Measurements from ENCODE around the gene CNDP2.
"Not testable (repeated sequence)": the region's sequence is repeated elsewhere in the genome, so short reads cannot be mapped to it uniquely, and the experiment has no call there.

CNDP2 gene

GRCh38 chr18:74497778-74498177 is 1.6 kb downstream of the CNDP2 start:
- peak overlapping the region in 9 of 11 experiments; percentile 94 to 99 (median 98); a peak in 17 of 22 replicates for H3K27ac ChIP-seq
- H3K4me3 ChIP-seq = peak overlapping the region; percentile 69 to 96 (median 92); a peak in 19 of 20 replicates

DNA sequence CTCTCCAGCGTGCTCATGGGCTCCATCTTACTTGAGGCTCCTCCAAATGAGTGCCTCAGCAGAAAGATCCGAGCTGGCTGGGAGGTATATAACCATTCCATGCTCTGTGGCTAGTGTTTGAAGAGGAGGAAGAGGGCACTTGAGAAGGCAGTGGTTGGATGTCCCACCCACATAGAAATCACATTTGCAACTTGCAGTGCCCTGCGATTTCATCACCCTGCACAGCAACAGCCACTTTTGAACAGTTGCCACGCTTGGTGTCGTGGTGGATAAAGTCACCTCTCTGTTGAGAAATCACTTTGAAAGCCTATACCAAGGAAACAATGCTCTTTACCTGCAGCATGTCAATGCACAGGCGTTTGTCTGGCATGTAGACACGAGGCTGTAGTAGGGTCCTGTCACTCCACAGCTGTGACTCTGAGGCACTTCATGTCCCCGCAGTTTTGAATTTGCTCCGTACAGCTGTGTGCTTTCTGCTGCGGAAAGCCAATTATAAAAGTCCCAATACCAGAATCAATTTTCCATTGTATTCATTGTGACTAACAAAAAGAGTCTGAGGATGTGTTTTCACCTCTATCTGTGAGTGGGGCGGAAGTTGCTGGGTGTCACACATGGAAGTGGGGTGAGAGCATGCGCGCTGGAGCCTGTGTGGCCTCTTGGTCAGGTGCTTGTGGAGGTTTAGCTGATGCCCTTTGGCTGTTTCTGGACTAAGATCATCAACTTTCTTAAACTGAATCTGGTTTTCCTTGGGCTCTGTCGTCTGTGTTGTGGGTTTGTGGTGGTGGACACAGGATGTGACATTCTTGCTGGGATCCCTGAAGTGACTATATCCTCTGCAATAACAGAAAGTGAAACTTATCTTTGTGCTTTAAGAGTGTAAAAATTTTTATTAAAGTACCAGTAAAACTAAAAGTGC is 2.8 kb downstream of the CNDP2 start:
- peak overlapping the region; percentile 73 to 99 (median 98) for H3K27ac ChIP-seq
- no peaks in the 10 kb centered on the region for H3K27me3 ChIP-seq
- peak overlapping the region; percentile 70 to 99 (median 79) for H3K9ac ChIP-seq
- H3K4me1 ChIP-seq = peaks cover 46 to 74% (median 56%) of the 10 kb centered on the region in 10 experiments
- no peaks in the 10 kb centered on the region for H3K9me3 ChIP-seq (replicated peaks in 1 of 11)
- H3K4me3 ChIP-seq = peak overlapping the region; percentile 44 to 95 (median 70)
- peaks cover 24 to 56% (median 38%) of the 10 kb centered on the region in 11 experiments for H3K36me3 ChIP-seq
- peak in 5 of 11 experiments; percentile 14 to 89 (median 72); a peak in 8 of 22 replicates for TF ChIP-seq Cebpa-rat (IDR thresholded peaks at IDR 0.05)
- peak overlapping the region; percentile 84 to 96 (median 92) for H3K4me2 ChIP-seq
- peaks cover 0 to 20% (median 14%) of the 10 kb centered on the region in 11 experiments; a peak in 11 of 22 replicates for H4K20me1 ChIP-seq

More at GRCh38 chr18:74497778-74498177, 1.6 kb downstream of the CNDP2 start:
- Histone ChIP-seq H3K9ac (peak overlapping the region; percentile 91 to 99 (median 97); a peak in 19 of 22 replicates), H3K4me1 (peaks cover 55 to 72% (median 62%) of the 10 kb centered on the region in 10 experiments), H3K27me3 (no peaks in the 10 kb centered on the region), H3K4me2 (peak overlapping the region; percentile 84 to 96 (median 92)), H4K20me1 (peaks cover 0 to 15% (median 3%) of the 10 kb centered on the region in 11 experiments; a peak in 7 of 22 replicates), H3K9me3 (replicated peaks in 1 of 11) (peaks cover 0 to under 1% (median 0%) of the 10 kb centered on the region in 11 experiments; a peak in 2 of 22 replicates), H3K36me3 (peaks cover 12 to 44% (median 26%) of the 10 kb centered on the region in 11 experiments)
- no peak for TF ChIP-seq Cebpa-rat (IDR thresholded peaks at IDR 0.05)

GRCh38 chr18:74499633-74500032 is 3.5 kb downstream of the CNDP2 start:
- Histone ChIP-seq H3K4me2 (peak overlapping the region; percentile 84 to 96 (median 92)), H3K4me3 (peak overlapping the region; percentile 44 to 95 (median 70)), H3K9me3 (replicated peaks in 1 of 11) (no peaks in the 10 kb centered on the region), H3K27me3 (no peaks in the 10 kb centered on the region), H3K27ac (peak overlapping the region; percentile 73 to 99 (median 98)), H3K9ac (peak overlapping the region; percentile 70 to 99 (median 79)), H4K20me1 (peaks cover 0 to 26% (median 21%) of the 10 kb centered on the region in 11 experiments; a peak in 16 of 22 replicates), H3K36me3 (peaks cover 30 to 63% (median 45%) of the 10 kb centered on the region in 11 experiments), H3K4me1 (peaks cover 40 to 70% (median 50%) of the 10 kb centered on the region in 10 experiments)
- peak in 6 of 11 experiments; percentile 23 to 78 (median 68); a peak in 8 of 22 replicates for TF ChIP-seq Cebpa-rat (IDR thresholded peaks at IDR 0.05)

DNA sequence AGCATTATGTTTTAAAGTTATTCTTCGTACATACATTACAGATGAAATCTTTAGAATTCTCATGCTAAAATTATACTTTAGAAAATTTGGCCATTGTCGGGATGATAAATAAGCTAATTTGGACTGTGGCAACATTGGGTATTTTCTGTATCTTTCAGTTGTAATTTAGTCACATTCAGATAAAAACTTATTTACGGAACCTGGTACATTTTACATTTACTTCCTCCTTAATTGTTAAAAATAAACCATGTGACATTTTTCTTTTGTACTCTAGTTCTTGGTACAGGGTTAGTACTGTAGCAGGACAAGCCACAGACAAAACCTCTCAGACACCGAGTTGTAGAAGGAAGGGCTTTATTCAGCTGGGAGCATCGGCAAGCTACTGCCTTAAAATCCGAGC is 4.2 kb downstream of the CNDP2 start:
- peak overlapping the region in 10 of 11 experiments; percentile 56 to 96 (median 92); a peak in 21 of 22 replicates for H3K4me2 ChIP-seq

DNA sequence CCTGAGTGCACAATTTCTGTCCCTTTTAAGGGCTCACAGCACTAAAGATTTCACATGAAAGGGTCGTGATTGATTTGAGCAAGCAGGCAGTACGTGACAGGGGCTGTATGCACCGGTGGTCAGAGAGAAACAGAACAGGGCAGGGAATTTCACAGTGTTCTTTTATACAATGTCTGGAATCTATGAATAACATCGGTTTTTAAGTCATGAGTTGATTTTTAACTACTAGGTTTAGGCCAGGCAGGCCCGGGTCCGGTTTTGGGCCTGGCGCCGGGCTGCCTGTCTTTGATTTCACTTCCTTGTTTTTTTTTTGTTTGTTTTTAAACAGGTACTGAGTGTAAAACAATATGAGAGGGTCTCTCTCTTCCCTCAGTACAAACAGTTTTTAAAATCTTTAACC is 4.6 kb downstream of the CNDP2 start:
- H3K27ac ChIP-seq = peak overlapping the region; percentile 42 to 99 (median 96); a peak in 18 of 22 replicates

More for the DNA sequence above, 4.2 kb downstream of the CNDP2 start:
- no peaks in the 10 kb centered on the region for H3K27me3 ChIP-seq
- H3K36me3 ChIP-seq = peaks cover 38 to 70% (median 52%) of the 10 kb centered on the region in 11 experiments
- peaks cover 0 to 34% (median 28%) of the 10 kb centered on the region in 11 experiments; a peak in 17 of 22 replicates for H4K20me1 ChIP-seq
- H3K27ac ChIP-seq = peak overlapping the region; percentile 54 to 99 (median 98); a peak in 17 of 22 replicates
- no peaks in the 10 kb centered on the region for H3K9me3 ChIP-seq (replicated peaks in 1 of 11)
- H3K4me3 ChIP-seq = peak overlapping the region in 9 of 10 experiments; percentile 47 to 95 (median 83); a peak in 14 of 20 replicates
- no peak for TF ChIP-seq Cebpa-rat (IDR thresholded peaks at IDR 0.05)
- peak overlapping the region in 10 of 11 experiments; percentile 5 to 98 (median 60); a peak in 14 of 22 replicates for H3K9ac ChIP-seq
- H3K4me1 ChIP-seq = peaks cover 40 to 65% (median 47%) of the 10 kb centered on the region in 10 experiments

DNA sequence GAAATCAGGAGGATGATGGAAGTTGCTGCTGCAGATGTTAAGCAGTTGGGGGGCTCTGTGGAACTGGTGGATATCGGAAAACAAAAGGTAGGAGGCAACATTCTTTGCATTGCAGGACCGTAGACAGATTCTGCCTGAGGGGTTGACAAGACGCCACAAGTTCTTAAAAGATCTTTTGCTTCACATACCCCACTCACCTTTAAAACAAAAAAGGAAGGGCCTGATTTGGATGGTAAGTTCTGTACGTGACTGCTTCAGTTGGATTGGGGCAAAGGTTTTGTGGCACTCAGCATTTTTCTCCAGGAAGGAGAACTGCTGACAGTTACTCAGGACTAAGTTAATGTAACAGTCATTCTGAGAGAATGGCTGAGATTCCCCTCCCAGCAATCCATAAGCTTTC is 5.2 kb downstream of the CNDP2 start:
- TF ChIP-seq Cebpa-rat (IDR thresholded peaks at IDR 0.05) = no peak
- H3K4me1 ChIP-seq = peaks cover 40 to 65% (median 47%) of the 10 kb centered on the region in 10 experiments
- H3K4me3 ChIP-seq = peak overlapping the region in 5 of 10 experiments; percentile 47 to 95 (median 88); a peak in 8 of 20 replicates
- no peaks in the 10 kb centered on the region for H3K9me3 ChIP-seq (replicated peaks in 1 of 11)
- H3K27ac ChIP-seq = peak overlapping the region; percentile 42 to 99 (median 96); a peak in 12 of 22 replicates
- H3K9ac ChIP-seq = peak overlapping the region in 7 of 11 experiments; percentile 39 to 79 (median 60); a peak in 13 of 22 replicates
- peaks cover 48 to 80% (median 62%) of the 10 kb centered on the region in 11 experiments for H3K36me3 ChIP-seq
- H4K20me1 ChIP-seq = peaks cover 3 to 44% (median 36%) of the 10 kb centered on the region in 11 experiments; a peak in 20 of 22 replicates
- H3K4me2 ChIP-seq = peak overlapping the region in 8 of 11 experiments; percentile 56 to 96 (median 92); a peak in 14 of 22 replicates
- no peaks in the 10 kb centered on the region for H3K27me3 ChIP-seq

More for the DNA sequence above, 4.6 kb downstream of the CNDP2 start:
- H3K9ac ChIP-seq = peak overlapping the region in 10 of 11 experiments; percentile 5 to 79 (median 57); a peak in 13 of 22 replicates
- H3K36me3 ChIP-seq = peaks cover 42 to 74% (median 56%) of the 10 kb centered on the region in 11 experiments
- H4K20me1 ChIP-seq = peaks cover 0 to 38% (median 30%) of the 10 kb centered on the region in 11 experiments; a peak in 18 of 22 replicates
- not testable (repeated sequence) for H3K27me3 ChIP-seq; H3K9me3 ChIP-seq (replicated peaks in 1 of 11)
- H3K4me1 ChIP-seq = peaks cover 40 to 65% (median 47%) of the 10 kb centered on the region in 10 experiments
- H3K4me2 ChIP-seq = peak overlapping the region in 10 of 11 experiments; percentile 56 to 96 (median 92); a peak in 18 of 22 replicates
- H3K4me3 ChIP-seq = peak overlapping the region in 8 of 10 experiments; percentile 47 to 95 (median 86); a peak in 14 of 20 replicates

- no peaks in the 10 kb centered on the region for H3K9me3 ChIP-seq (replicated peaks in 1 of 11)
- peak overlapping the region in 2 of 11 experiments; percentile 90 to 95; a peak in 3 of 22 replicates for H3K4me2 ChIP-seq
- H4K20me1 ChIP-seq = peaks cover 12 to 61% (median 52%) of the 10 kb centered on the region in 11 experiments; a peak in 20 of 22 replicates
- peaks cover 26 to 54% (median 34%) of the 10 kb centered on the region in 10 experiments for H3K4me1 ChIP-seq
- no peak overlapping the region; a peak in 1 of 22 replicates for H3K9ac ChIP-seq
- H3K4me3 ChIP-seq = no peak overlapping the region
- no peak for TF ChIP-seq Cebpa-rat (IDR thresholded peaks at IDR 0.05)
- no peaks in the 10 kb centered on the region for H3K27me3 ChIP-seq
- no peak overlapping the region for H3K27ac ChIP-seq
- peaks cover 65 to 89% (median 77%) of the 10 kb centered on the region in 11 experiments for H3K36me3 ChIP-seq
These were observed 7.0 kb downstream of the CNDP2 start for GRCh38 chr18:74503137-74503536.

- H3K36me3 ChIP-seq = peaks cover 92 to 100% (median 100%) of the 10 kb centered on the region in 11 experiments
- TF ChIP-seq Cebpa-rat (IDR thresholded peaks at IDR 0.05) = no peak
- H3K9me3 ChIP-seq (replicated peaks in 1 of 11) = no peaks in the 10 kb centered on the region
- H3K4me2 ChIP-seq = no peak overlapping the region
- H3K27me3 ChIP-seq = no peaks in the 10 kb centered on the region
- H3K4me3 ChIP-seq = no peak overlapping the region
- peaks cover 2 to 32% (median 15%) of the 10 kb centered on the region in 10 experiments; a peak in 19 of 20 replicates for H3K4me1 ChIP-seq
- H3K27ac ChIP-seq = no peak overlapping the region
- peaks cover 17 to 88% (median 78%) of the 10 kb centered on the region in 11 experiments; a peak in 20 of 22 replicates for H4K20me1 ChIP-seq
- H3K9ac ChIP-seq = 0 out of 22 replicates have a peak overlapping the region, but pooled peaks of 1 of the 11 experiments have one; percentile 19
These were observed 9.6 kb downstream of the CNDP2 start for GRCh38 chr18:74505776-74506175.

Measured in BLaER1 treated with 17β-estradiol and CSF1 and Interleukin-3, amounts not matched to agents 10 nM and 100 nM (cell line).